Left ventricle myocardium superior (tissue), 1 donor: ENCODE measurements around the gene BCAS3. TPM values are rescaled to one million over a fixed set of nuclear protein-coding genes. Genes with fewer than 3 reads are reported as not detected.

Experiments used
- ATAC-seq: fragments of 200-7000 bp; cut with Tn5 transposase; one replicate; pipeline ENCODE4 v1.9.1; 2020; ENCODE audit warnings: mild to moderate bottlenecking, moderate library complexity
- DNase-seq: peaks from one replicate; pipeline ENCODE4 v3.0.0-alpha.2; 2020
- intact Hi-C: fragments of 100-400 bp; cut with micrococcal nuclease; formaldehyde crosslinking; loops from one replicate; pipeline ENCODE4 v1.11.0; 2022
- total RNA-seq: library from RNA; stranded (reverse); fragmentation: NEBNext Ultra II Directional; extraction: Animal tissue kit (Norgen Biotek cat#: 25700); gene quantifications from one replicate; pipeline ENCODE4 v1.2.1, GENCODE V29; 2021
- donor health status: DM: no; HTN: yes; CAD: no; lungs with severe emphysema.

Gene BCAS3
- total RNA-seq, 1 donor from 2014 or later = 15.9 TPM

DNA sequence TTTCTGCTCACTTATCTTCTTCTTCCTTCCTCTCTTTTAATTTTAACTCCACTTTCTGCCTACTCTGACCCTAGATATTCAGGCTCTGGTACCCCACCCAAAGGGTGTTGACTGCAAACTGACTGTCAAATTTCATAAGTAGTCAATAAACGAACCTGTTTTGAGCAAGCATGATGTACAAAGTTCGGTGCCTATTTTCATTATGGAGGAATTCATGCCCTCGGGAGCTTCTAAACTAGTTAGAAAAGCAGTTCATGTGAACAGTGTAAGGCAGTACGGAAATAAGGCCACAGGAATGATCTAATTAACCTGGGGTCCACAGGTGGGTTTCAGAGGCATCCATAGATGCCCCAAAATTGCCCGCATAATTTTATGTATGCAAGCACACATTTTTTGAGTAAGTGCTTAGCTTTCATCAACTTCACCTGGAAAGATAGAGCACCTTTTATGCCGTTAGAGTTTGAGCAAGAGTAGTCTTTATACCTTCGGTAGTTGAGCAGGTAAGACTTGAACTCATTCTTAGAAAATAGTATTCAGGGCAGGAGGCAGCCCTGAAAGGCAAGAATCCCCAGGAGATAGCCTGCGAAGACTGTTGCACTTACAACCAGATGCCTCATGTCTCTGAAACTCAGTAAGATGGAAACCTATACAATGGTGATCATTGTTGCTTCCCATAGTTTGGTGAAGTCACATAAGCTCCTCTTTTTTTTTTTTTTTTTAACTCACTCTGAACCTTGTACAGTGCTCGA is 685.4 kb downstream of the BCAS3 start:
- DNase-seq = no peak
- ATAC-seq = no peak
- intact Hi-C loops = no loop called here

DNA sequence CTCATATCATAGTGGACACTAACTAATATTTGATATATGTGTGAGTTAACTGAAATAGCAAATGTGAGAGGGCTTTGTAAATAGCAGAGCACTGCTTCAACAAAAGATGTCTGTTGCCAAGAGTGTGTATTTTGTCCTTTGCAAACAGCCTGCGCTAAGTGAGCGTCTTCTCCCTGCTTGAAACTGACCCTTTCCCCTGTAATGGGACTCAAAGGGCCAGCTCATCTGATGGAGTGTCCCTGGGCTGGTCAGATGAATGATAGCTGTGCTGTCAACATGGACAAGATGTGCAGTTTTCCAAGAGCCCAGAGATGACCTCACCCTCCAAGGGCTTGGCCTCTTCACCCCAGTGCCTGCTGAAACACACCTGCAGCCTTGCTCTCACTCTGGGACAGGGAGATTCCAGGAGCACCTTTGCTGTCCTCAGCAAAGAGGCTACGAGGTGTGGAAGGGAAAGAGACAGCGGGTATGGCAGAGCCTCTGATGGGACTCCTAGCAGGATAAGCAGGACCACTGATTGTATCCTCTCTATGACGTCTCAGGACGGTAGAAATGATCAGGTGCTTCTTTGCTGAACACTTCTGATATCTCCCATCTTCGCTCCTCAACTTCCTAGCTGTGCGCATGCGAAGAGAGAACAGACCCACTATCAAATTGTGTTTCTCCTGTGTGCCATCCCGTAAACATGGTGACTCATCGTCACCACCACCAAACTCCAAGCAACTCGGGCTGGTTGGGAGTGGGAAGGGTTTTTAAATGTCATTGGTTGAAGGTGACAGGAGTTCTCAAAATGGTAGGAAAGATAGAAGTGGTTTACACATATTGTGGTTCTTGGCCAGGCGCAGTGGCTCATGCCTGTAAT is 686.2 kb downstream of the BCAS3 start:
- ATAC-seq = no peak
- intact Hi-C loops = no loop called here
- no peak for DNase-seq

DNA sequence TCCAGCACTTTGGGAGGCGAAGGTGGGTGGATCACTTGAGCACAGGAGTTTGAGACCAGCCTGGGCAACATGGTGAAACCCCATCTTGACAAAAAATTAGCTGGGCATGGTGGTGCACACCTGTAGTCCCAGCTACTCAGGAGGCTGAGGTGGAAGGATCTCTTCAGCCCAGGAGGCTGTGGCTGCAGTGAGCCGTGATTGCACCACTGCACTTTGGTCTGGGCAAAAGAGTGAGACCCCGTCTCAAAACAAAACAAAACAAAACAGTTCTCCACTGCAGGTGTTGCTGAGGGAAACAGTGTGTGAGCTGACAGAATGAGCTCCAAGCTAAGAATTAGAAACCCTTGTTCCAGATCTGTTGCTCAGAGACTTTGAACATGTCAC is 686.8 kb downstream of the BCAS3 start:
- DNase-seq = no peak
- intact Hi-C loops = no loop called here
- no peak for ATAC-seq

DNA sequence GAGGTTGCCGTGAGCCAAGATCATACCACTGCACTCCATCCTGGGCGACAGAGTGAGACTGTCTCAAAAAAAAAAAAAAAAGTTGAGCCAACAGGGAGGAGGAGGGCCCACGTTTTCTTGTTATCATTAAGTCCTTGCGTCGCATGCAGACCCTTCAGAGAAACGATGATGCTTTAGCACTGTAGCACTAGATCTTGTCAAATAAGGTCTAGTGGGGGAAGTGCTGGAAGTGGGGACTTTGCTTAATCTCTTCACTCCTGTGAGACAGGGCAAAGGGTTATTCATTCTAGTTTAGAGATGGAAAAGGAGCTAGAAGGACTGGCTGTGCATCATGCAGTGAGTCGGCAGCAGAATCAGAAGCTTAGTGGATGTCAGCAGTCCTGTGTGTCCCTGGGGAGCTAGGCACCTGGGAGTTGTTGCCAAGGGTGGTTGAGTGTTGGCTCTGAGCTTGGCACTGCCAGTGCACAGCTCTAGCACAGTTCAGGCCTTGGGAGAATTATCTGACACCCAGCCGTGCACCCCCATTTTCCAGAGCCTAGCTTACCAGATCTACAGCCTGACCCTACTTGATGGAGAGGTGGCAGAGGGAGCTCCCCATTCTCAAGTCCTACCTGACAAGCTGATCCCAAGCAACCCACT is 688.5 kb downstream of the BCAS3 start:
- ATAC-seq (peak; percentile 80), DNase-seq (peak; percentile 54)
- intact Hi-C loops = no loop called here

DNA sequence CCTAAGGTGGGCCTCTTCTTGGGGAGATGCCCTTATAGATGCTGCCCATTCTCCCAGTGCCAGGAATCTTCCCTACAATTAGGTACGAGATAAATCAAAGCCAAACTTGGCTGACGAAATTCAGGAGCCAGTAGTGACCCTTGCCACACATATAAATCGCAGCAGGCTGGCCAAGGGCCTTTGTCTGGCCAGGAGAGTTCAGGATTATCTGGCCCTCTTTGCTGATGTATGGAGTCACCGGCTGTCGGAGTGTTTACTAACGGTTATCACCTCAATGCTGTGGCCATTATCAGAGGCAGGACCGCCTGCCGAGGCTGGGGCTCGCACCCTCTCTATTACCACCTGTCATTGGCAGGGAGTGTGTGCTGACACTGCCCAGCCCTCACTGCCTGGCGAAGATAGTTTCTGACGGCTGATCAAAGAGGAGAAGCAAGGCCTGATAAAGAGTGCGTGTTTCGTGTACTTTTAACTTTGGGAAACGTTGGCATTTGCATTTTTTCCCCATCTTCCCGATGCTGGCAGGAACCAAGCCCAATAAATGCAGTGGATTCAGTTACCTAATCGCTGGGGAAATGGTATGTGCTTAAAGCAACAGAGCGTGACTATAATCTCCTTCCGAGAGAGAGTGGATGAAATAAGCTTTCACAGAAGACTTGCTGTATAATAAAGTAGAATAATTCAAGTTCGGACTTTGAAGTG is 689.2 kb downstream of the BCAS3 start:
- ATAC-seq = peak; percentile 98
- intact Hi-C loops = no loop called here
- DNase-seq = peak; percentile 84

DNA sequence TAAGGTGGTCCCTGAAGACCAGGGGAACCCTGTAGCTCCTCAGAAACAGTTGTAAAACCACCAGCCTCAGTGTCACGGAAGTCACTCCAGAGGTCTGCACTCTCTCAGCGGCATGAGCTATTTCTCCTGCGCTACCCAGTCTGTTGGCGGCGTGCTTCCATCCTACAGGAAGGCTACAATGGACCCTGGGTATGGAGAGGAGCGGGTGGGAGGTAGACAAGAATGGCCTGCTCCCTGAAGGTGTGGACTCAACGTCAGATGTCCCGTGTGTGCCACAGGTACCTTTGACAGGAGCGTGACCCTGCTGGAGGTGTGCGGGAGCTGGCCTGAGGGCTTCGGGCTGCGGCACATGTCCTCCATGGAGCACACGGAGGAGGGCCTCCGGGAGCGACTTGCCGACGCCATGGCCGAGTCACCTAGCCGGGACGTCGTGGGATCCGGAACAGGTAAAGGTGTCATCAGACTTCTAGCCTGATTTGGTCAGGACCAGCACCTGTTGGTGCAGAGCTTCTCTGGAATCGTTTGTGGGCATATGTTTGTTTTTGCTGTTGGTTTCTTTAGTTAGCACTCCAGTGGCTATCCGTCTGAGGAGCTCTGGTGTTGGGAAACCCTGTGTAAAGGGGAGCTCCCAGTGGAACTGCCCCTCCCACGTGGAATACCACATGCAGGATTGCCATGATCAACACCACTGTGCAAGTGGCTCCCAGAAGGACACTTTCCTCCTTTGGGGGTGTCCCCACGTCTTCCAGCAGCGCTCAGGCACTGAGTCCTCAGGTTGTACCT is 690.6 kb downstream of the BCAS3 start:
- intact Hi-C loops = no loop called here
- DNase-seq (no peak), ATAC-seq (no peak)

DNA sequence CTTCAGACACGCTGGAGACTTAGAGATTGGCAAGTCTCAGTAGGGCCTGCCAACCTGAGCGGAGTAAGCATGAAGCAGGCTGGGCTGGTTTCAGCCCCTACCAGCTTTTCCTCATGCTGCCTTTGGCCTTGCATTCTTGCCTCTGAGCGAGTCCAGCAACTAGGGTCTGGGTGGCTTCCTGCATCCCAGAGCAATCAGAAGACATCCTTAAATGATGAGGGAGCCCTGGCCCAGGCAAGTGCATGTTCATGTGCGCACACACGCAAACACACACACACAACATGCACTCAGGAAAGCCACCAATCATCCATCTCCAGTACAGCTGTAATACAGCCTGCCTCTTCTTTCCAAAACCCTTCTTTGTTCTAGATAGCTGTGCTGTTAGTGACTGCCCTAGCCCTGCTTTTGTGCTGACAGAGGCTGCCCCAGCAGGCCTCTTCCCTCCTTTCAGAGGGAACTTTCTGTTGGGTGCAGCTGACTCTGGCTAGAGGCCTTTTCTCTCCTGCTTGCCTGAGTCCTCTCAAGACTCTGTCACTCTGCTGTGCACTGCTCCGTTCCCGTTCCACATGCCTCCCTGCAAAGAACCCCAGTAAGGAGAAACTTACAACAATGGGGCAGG is 691.3 kb downstream of the BCAS3 start:
- intact Hi-C loops = no loop called here
- ATAC-seq = no peak
- no peak for DNase-seq

DNA sequence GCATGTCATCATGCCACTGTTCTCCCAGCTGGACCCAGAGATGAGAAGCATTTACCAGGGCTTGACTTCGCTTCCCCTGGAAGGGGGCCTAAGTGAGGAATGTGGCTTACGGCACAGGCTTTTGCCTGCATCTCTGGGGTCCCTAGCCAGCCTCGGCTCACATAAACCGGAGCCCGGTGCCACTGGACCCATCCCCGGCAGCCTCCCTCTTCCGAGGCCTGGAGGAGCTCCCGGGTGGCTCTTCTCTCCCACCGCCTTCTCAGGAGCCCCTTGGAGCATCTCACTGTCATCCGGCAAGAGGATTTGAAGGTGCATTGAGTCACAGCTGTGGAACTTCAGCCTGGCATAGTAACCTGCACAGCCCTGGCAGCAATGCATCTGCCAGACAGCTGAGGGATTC is 692.1 kb downstream of the BCAS3 start:
- no peak for ATAC-seq
- intact Hi-C loops = no loop called here

DNA sequence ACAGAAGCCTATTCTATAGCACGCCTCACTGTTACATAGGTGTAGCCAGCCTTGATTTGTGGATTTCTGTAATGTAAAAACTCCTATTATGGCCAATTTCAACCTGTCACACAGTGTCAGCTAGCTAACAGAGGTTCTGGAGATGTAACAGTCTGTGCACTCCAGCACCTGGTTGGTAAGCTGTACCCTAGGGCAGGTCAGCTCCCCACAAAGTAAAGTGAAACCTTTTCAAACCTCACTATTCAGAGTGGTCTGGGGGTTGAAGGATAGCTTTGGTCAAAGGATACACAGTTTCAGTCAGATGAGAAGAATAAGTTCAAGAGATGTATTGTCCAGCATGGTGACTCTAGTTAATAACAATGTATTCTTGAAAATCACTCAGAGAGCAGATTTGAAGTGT is 693.5 kb downstream of the BCAS3 start:
- intact Hi-C loops = no loop called here
- DNase-seq (no peak), ATAC-seq (no peak)

More for the DNA sequence above, 692.1 kb downstream of the BCAS3 start:
- no peak for DNase-seq

DNA sequence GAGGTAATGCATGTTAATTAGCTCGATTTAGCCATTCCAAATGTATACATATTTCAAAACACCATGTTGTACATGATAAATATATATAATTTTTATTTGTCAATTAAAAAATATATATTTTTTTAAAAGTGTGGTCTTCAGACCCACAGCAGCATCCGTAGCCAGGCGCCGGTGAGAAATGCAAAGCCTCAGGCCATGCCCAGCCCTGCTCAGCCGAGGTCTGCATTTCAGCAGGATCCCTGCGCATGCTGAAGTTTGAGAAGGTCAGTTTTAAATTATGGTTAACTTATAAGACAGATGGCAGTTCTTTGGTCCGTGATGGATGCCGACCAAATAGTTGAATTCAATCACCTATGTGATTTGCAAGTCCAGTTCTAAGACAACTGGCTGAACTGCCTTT is 694.0 kb downstream of the BCAS3 start:
- ATAC-seq (no peak), DNase-seq (no peak)
- intact Hi-C loops = no loop called here

DNA sequence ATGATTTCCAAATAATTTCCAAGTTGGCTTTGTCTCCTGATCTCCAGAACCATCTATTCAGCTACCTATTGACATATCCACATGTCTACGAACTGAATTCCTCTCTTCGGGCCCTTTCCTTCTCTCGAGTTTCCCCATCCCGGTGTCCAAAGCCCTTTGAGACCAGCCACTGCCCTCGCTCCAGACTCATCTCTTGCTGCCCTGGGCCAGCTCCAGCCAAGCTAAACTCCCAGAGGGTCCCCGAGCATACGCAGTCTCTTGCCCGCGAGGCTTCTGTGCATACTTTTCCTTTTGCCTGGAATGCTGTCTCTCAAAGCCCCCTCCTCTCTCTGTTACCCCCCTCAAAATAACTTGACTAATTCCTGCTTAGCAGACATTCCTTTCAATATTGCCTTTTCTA is 694.8 kb downstream of the BCAS3 start:
- intact Hi-C loops = no loop called here
- ATAC-seq (no peak), DNase-seq (no peak)

DNA sequence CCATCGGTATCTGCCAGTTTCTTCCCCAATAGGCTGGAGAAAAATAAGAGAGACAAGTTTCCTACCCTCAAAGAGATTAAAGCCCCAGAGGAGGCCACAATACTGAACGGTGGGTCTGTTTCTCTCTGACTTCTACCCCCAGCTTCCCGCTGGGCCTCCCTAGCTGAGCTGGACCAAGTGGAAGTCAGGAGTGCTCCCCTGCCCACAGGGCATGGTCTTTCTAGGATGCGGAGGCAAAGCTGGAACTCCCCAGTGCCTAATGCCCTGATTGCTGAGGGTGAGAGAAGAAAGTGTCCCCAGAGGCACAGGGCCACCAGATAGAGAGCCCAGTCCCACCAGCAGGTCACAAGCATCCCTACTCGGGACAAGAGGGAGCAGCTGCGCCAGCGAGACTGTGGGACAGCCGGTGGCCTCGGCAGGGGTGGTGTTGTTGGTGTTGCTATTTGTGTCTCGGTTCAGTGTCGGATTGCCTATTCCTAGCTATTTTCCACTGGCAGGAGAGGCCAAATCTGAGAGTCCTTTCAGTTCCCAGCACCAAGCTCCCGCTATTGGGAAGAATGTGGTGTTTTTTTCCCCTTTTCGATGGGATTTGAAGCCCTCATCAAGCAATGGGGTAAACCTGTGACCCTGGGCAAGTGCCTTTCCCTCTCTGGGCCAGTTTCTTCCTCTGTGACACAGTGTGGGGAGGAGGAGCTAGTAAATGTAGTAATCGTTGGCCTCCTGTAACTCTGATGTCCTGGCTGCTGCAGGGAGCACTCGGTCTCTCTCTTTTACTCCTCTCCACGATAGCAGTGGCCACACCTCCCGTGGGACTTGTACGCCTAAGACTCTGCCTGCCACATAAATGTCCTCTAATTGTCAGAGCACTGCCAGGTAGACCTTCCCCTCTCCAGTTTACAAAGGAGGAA is 699.5 kb downstream of the BCAS3 start:
- no peak for DNase-seq

DNA sequence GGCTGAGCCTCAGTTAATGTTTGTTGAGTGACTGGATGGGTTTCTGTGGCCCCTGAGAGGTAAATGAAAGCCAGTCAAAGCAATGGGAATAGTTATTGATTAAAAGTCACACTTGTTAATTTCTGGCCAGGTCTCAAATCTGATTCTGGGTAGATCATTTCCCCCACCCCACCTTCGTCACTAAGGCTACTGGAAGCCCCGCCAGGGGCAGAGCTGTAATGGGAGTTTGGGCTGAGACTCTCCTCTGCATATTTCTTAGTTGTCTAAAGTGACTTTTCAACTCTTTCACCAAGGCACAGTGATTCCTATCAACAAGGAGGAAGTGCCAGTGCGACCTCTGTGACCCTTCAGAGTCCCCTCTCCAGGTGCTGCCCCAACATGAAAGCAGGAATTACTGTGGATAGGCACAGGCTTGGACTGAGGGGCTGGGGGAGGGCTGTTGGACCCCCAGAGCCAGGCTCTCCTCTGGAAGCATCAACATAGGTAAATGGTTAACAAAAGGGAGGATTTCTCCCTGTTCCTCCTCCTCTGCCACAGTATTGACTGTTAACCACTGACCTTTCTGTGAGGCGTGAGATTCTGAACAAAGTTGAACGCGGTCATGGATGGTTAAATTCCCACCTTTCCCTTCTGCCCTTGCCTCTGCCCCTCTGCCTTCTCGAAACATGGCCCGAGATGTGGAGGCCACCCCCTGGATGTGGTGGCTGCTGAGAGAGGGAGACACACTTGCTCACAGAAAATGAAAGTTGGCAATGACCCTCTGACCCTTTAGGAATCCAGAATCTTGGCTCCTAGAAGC is 701.2 kb downstream of the BCAS3 start:
- intact Hi-C loops = no loop called here
- ATAC-seq = no peak
- DNase-seq = no peak

More for the DNA sequence above, 699.5 kb downstream of the BCAS3 start:
- ATAC-seq = peak; percentile 38
- intact Hi-C loops = no loop called here

DNA sequence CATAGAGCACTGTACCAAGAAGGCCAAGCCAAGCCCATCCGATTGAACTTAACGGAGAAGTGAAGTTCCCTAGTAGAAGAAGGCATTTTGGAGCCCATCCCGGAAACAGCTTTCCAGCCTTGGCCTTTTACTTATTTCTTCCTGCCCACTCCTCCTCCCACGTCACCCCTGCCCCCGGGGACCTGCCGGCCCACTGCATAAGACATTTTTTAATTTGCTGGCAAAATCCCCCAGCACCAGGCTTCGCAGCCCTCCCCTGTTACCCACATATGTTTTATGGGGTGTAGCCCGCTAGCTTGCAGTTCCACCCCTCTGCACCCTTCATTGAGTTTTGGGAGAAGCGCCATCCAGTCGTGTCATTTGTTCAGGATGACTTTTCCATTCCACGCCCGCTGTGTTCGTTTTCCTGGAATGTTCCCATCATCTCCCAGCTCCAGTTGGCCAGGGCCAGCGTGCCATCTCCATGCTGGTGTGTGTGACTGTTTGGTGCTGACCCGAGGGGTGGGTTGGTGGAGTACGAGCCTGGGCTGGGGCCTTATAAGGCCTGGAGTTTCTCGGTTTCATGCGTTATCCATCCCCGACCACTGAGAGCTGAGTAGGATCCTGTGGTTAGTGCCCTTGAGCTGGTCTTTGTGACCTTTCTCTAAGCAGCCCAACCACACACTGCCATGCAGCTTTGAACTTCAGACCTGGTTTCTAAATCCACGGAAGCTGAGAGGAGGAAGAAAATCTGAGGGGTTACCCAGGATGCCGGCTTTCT is 702.0 kb downstream of the BCAS3 start:
- DNase-seq (no peak), ATAC-seq (no peak)
- intact Hi-C loops = loop anchor here (10.0 kb wide), 1 partner anchor 375 kb away; no protein-coding TSS in a partner anchor

DNA sequence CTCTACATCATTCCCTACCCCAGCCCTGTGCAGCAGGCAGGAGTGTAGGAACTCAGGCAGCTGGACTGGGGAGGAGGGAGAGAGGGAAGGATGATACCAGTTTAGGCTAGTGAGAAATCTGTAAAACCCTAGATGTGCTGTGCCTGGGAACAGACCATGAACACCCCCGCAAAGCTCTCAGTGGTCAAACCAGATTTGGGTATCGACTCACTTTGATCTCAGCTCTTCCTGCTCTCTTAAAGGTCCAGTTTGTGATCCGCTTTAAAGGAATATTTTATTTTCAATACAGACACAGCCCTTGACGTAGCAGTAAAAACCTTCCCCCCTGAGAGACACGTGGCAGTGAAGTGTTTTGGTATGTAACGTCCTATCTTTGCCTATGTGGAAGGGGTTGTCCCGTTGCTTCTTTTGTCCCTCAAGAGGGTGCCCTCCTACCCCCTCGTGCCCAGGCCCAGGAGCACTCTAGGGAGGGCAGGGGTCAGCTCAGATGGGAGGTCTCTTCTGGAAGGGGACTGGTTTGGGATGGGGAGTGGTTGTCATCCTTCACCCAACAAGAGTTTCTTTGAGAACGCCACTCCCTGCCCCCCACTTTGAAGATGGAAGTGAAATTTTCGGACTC is 702.7 kb downstream of the BCAS3 start:
- no peak for DNase-seq
- intact Hi-C loops = loop anchor here (10.0 kb wide), 1 partner anchor 376 kb away; no protein-coding TSS in a partner anchor
- ATAC-seq = no peak
